ENCODE results near the gene MRO.

GRCh38 chr18:50783553-50783952 lies 36.3 kb downstream of the MRO start:
- no peak for TF ChIP-seq CTCF (IDR thresholded peaks at IDR 0.05)
- no peak for TF ChIP-seq POLR2AphosphoS5 (IDR thresholded peaks at IDR 0.05)
